GM04504 (cell line): ENCODE results near the gene RPL29.

Experiments
- DNase-seq: peaks from one replicate; pipeline ENCODE4 v3.0.0-alpha.2; 2012; ENCODE audit warnings: low read depth

Gene RPL29

DNA sequence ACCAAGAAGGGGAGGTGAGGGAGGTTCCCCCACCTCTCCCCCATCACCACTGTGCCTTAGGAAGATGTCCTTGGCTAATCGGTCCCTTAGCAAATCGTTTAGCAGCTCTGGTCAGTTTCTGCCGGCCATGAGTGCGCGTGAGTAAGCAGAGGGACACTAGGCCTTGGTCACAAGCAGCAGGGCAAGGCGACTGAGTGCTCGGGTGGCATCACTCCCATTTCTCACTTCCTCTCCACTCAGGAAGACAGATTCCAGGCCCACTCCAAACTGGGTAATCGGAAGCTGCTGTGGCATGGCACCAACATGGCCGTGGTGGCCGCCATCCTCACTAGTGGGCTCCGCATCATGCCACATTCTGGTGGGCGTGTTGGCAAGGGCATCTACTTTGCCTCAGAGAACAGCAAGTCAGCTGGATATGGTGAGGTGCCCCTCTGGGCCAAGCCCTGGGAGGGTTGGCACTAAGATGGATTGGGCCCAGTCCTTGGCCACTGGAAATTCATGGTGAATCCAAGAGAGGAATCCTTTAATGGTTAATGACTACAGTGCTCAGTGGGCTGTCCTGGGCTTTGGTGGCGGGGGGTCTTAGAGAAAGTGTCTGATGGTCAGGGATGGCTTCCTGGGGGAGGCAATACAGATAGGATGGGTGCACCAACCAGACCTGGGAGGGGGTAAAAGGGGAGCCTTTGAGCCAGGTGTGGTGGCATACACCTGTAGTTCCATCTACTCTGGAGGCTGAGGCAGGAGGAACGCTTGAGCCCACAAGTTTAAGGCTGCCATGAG lies 49.6 kb downstream of the RPL29 start:
- DNase-seq, result no peak

DNA sequence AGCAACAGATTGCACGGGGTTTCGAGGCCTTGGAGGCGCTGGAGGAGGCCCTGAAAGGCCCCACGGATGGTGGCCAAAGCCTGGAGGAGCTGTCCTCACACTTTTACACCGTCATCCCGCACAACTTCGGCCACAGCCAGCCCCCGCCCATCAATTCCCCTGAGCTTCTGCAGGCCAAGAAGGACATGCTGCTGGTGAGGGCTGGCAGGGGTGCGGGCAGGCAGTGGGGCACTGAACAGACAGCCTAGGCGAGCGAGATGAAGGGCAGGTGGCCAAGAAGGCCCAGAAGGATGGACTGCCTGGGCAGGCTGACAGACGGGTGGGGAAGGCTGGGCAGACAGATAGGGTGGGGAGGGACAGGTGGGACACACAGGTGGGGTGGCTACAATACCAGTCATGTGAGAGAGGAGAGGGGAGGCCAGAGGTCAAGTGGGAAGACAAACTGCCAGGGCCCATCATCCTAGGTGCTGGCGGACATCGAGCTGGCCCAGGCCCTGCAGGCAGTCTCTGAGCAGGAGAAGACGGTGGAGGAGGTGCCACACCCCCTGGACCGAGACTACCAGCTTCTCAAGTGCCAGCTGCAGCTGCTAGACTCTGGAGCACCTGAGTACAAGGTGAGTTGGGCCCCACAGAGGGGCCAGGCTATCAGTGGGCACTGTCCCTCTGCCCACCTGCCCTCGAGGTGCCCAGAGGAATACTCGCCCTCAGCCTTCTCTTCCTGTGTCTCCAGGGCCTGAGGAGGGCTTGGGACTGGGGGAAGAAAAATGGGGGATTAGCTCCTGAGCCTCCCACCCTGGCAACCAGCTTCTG lies 50.5 kb downstream of the RPL29 start:
- no peak for DNase-seq

DNA sequence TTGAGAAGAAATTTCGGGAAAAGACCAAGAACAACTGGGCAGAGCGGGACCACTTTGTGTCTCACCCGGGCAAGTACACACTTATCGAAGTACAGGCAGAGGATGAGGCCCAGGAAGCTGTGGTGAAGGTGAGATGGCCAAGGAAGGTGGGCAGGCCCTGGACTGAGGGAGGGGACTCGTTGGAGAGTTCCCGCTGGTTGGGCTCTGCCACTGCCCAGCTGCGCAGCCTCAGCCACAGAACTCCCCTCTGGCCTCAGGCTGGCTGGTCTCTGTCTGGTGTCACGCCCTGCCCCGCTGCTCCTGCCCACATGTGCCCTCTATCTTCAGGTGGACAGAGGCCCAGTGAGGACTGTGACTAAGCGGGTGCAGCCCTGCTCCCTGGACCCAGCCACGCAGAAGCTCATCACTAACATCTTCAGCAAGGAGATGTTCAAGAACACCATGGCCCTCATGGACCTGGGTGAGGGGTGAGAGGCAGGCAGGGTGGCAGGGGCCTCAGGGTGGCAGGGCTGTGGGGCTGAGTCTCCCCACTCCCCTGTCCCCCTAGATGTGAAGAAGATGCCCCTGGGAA lies 51.2 kb downstream of the RPL29 start:
- DNase-seq, result no peak
